HepG2 (cell line): ENCODE data around the gene MAP1LC3C. TPM values are rescaled to one million over a fixed set of nuclear protein-coding genes. Genes with fewer than 3 reads are reported as not detected.

ENCODE experiments used
- ATAC-seq: fragments of 200-7000 bp; cut with Tn5 transposase; 3 replicates; pipeline ENCODE4 v1.9.1; 2020; ENCODE audit warnings: mild to moderate bottlenecking, moderate library complexity
- BruUV-seq: library from RNA; stranded (reverse); fragments of 400-500 nt; replicated peaks from 2 replicates; lab custom pipeline; 2021; lab: Mats Ljungman, UMichigan
- CTCF ChIA-PET: fragments of 300-600 bp; formaldehyde crosslinking; extraction: SDS; loops from one replicate; lab custom pipeline; 2021; ENCODE audit warnings: low total read pairs, inconsistent platforms, low intra/inter-chr PET ratio; lab: Yijun Ruan, JAX
- POLR2A ChIA-PET: fragments of 350-600 bp; sonication (Branson Sonifier 250); formaldehyde crosslinking; loops from one replicate; lab custom pipeline; 2020; ENCODE audit warnings: antibody characterized with exemption, inconsistent platforms; lab: Yijun Ruan, JAX
- DNase-seq: peaks from one replicate; pipeline ENCODE4 v3.0.0-alpha.2; 2015; ENCODE audit warnings: low spot score
- FAIRE-seq: peaks from 3 replicates; lab custom pipeline; 2011; peaks lifted over from hg19 to GRCh38; lab: Jason Lieb, UNC
- H2AFZ ChIP-seq: one replicate; pipeline ENCODE4 v1.6.1; 2011; ENCODE audit warnings: low read length, inconsistent platforms
- H3K27ac ChIP-seq: fragments of 300-600 bp; 3 replicates; pipeline ENCODE4 v1.8.0; 2011; ENCODE audit warnings: mixed run types, mild to moderate bottlenecking, mixed read lengths, low read length, inconsistent platforms; ENCODE audit not compliant: insufficient read depth; ENCODE audit errors: extremely low read length
- H3K27me3 ChIP-seq, 2 experiments: fragments of 200-600 bp in 1 of 2; 2 replicates in 1 of 2; 3 replicates in 1 of 2; pipeline versions ENCODE4 v1.6.0 to v1.8.0; 2011; ENCODE audit warnings: low read length in 2 of 2, mild to moderate bottlenecking in 2 of 2, moderate library complexity in 2 of 2, inconsistent platforms in 1 of 2; ENCODE audit not compliant: insufficient read depth in 2 of 2, control insufficient read depth in 1 of 2
- H3K36me3 ChIP-seq, 2 experiments: fragments of 200-600 bp in 1 of 2; replicated peaks in 1 of 2; 2 replicates in 1 of 2; 3 replicates in 1 of 2; pipeline versions ENCODE4 v1.5.1 to v1.8.0; 2011; ENCODE audit warnings: low read length in 2 of 2, inconsistent platforms in 1 of 2; ENCODE audit not compliant: insufficient read depth in 2 of 2, control insufficient read depth in 1 of 2
- H3K4me1 ChIP-seq: 2 replicates; pipeline ENCODE4 v1.5.1; 2012; ENCODE audit warnings: low read length, inconsistent platforms; ENCODE audit not compliant: insufficient read depth
- H3K4me2 ChIP-seq: 2 replicates; pipeline ENCODE4 v1.6.0; 2011; ENCODE audit warnings: low read depth, low read length, inconsistent platforms
- H3K4me3 ChIP-seq, 3 experiments: fragments of 200-600 bp in 1 of 3; sonication (generic), shearing (Covaris generic) in 1 of 3; replicated peaks in 1 of 3; 2 replicates each; pipeline ENCODE4 v1.5.1; 2011 to 2016; ENCODE audit warnings: low read length in 3 of 3, inconsistent platforms in 2 of 3, low read depth in 2 of 3, mild to moderate bottlenecking in 2 of 3, control low read depth in 1 of 3, mixed read lengths in 1 of 3; ENCODE audit not compliant: insufficient read depth in 1 of 3
- H3K79me2 ChIP-seq: one replicate; pipeline ENCODE4 v1.6.1; 2011; ENCODE audit warnings: low read length, inconsistent platforms; ENCODE audit not compliant: insufficient read depth
- H3K9ac ChIP-seq: 2 replicates; pipeline ENCODE4 v1.6.0; 2011; ENCODE audit warnings: mild to moderate bottlenecking, low read depth, low read length, inconsistent platforms; ENCODE audit not compliant: insufficient read depth
- H3K9me3 ChIP-seq: 2 replicates; pipeline ENCODE4 v1.5.1; 2012; ENCODE audit warnings: mild to moderate bottlenecking, low read length
- H4K20me1 ChIP-seq: 2 replicates; pipeline ENCODE4 v1.6.0; 2011; ENCODE audit warnings: inconsistent platforms, mild to moderate bottlenecking, low read length, moderate library complexity; ENCODE audit not compliant: insufficient read depth
- ASH2L ChIP-seq: fragments of 300-600, 200-600 bp; sonication (generic); IDR thresholded peaks from 2 replicates; pipeline ENCODE4 v1.7.0; 2017; ENCODE audit warnings: low read depth, mild to moderate bottlenecking, moderate library complexity, mixed read lengths, low read length; ENCODE audit not compliant: insufficient read length
- BCL6 ChIP-seq: IDR thresholded peaks from 2 replicates; pipeline ENCODE4 v1.6.1; 2016; ENCODE audit warnings: missing genetic modification reagents, missing compliant biosample characterization
- CCAR2 ChIP-seq: fragments of 200-400 bp; formaldehyde crosslinking; optimal IDR thresholded peaks from 2 replicates; pipeline ENCODE3; 2018; ENCODE audit warnings: low read depth, mild to moderate bottlenecking, low read length, moderate library complexity
- GZF1 ChIP-seq: sonication (generic); formaldehyde crosslinking; IDR thresholded peaks from 2 replicates; pipeline ENCODE4 v1.5.1; 2020; ENCODE audit warnings: mild to moderate bottlenecking, missing genetic modification reagents
- JDP2 ChIP-seq: sonication (generic); formaldehyde crosslinking; IDR thresholded peaks from 2 replicates; pipeline ENCODE4 v1.8.1; 2022; ENCODE audit warnings: missing genetic modification reagents, borderline replicate concordance
- KLF9 ChIP-seq: IDR thresholded peaks from 2 replicates; pipeline ENCODE4 v1.6.1; 2016; ENCODE audit warnings: low read depth
- LBX2 ChIP-seq: sonication (generic); formaldehyde crosslinking; IDR thresholded peaks from 2 replicates; pipeline ENCODE4 v1.5.0; 2020; ENCODE audit warnings: missing genetic modification reagents, mild to moderate bottlenecking, borderline replicate concordance
- MNT ChIP-seq: fragments of 450-650 bp; IDR thresholded peaks from 2 replicates; pipeline ENCODE4 v1.6.1; 2016
- RXRA ChIP-seq: sonication (generic); formaldehyde crosslinking; IDR thresholded peaks from 2 replicates; pipeline ENCODE4 v1.5.1; 2020; ENCODE audit warnings: missing genetic modification reagents
- USF2 ChIP-seq, 2 experiments: sonication (generic) in 1 of 2; formaldehyde crosslinking in 1 of 2; IDR thresholded peaks; 2 replicates each; pipeline versions ENCODE4 v1.5.1 to v1.6.1; 2011 to 2020; ENCODE audit warnings: borderline replicate concordance in 1 of 2, low read depth in 1 of 2, low read length in 1 of 2, mild to moderate bottlenecking in 1 of 2, missing genetic modification reagents in 1 of 2, moderate library complexity in 1 of 2
- ZFP36L1 ChIP-seq: sonication (generic); formaldehyde crosslinking; IDR thresholded peaks from 2 replicates; pipeline ENCODE4 v1.8.0; 2022; ENCODE audit warnings: mild to moderate bottlenecking, missing genetic modification reagents, moderate library complexity
- ZNF17 ChIP-seq: sonication (generic); formaldehyde crosslinking; IDR thresholded peaks from 2 replicates; pipeline ENCODE4 v1.5.0; 2020; ENCODE audit warnings: mild to moderate bottlenecking, missing genetic modification reagents
- ZNF292 ChIP-seq: sonication (generic); formaldehyde crosslinking; IDR thresholded peaks from 2 replicates; pipeline ENCODE4 v1.8.1; 2022; ENCODE audit warnings: mild to moderate bottlenecking, low read depth, missing genetic modification reagents, borderline replicate concordance
- ZNF501 ChIP-seq: sonication (generic); formaldehyde crosslinking; IDR thresholded peaks from 2 replicates; pipeline ENCODE4 v1.5.1; 2020; ENCODE audit warnings: mild to moderate bottlenecking, moderate library complexity, missing genetic modification reagents
- ZNF512 ChIP-seq: sonication (generic); formaldehyde crosslinking; IDR thresholded peaks from 2 replicates; pipeline ENCODE4 v1.4.0; 2020; ENCODE audit warnings: mild to moderate bottlenecking, missing genetic modification reagents
- ZNF572 ChIP-seq: sonication (generic); formaldehyde crosslinking; IDR thresholded peaks from 2 replicates; pipeline ENCODE4 v1.5.1; 2020; ENCODE audit warnings: mild to moderate bottlenecking, missing genetic modification reagents
- ZNF703 ChIP-seq: sonication (generic); formaldehyde crosslinking; IDR thresholded peaks from 2 replicates; pipeline ENCODE4 v1.5.1; 2020; ENCODE audit warnings: missing genetic modification reagents, mild to moderate bottlenecking, moderate library complexity, borderline replicate concordance
- ZSCAN25 ChIP-seq: sonication (generic); formaldehyde crosslinking; IDR thresholded peaks from 2 replicates; pipeline ENCODE4 v1.8.0; 2022; ENCODE audit warnings: mild to moderate bottlenecking, missing genetic modification reagents
- WGBS: methylation state at CpG from one replicate; pipeline ENCODE4 v1.1.6; 2017; ENCODE audit warnings: low lambda C conversion rate; 5-methylcytosine and 5-hydroxymethylcytosine counted together
- in situ Hi-C: cut with HindIII; loops from 2 replicates; pipeline ENCODE4 v1.10.0; 2017; ENCODE audit warnings: low pct_unique_long_range_greater_than_20kb; ENCODE audit not compliant: extremely low pct_ligation_motif_present
- intact Hi-C: fragments of 100-400 bp; cut with micrococcal nuclease; formaldehyde crosslinking; loops from one replicate; pipeline ENCODE4 v1.10.0; 2022; ENCODE audit not compliant: unreplicated experiment
- polyA plus RNA-seq, 8 experiments: library from polyadenylated mRNA; depleted of rRNA in 3 of 8; stranded (reverse) in 7 of 8; unstranded in 1 of 8; fragments of >200 nt; fragmentation: Illumina TruSeq in 4 of 8; extraction: Trizol in 4 of 8; gene quantifications; 2 replicates each; pipeline versions ENCODE4 v1.2.1 to v1.2.3, GENCODE V29; 2011 to 2016; ENCODE audit warnings: low read depth in 4 of 8, missing spikeins in 1 of 8, mixed read lengths in 1 of 8; ENCODE audit not compliant: insufficient read depth in 1 of 8
- total RNA-seq, 5 experiments: library from RNA; depleted of rRNA; stranded (reverse); fragments of >200 nt; fragmentation: Illumina TruSeq; extraction: Trizol; gene quantifications; 2 replicates each; pipeline ENCODE4 v1.2.3, GENCODE V29; 2016; ENCODE audit warnings: low read depth in 1 of 5

MAP1LC3C gene
- total and polyA plus RNA-seq, 2 of the 13 experiments (the other 11 are each of a cell fraction or from before 2014, with no cell fraction given), result not detected

- Histone ChIP-seq H3K4me1 (peaks cover 14% of the 10 kb centered on the region), H3K9me3 (no peaks in the 10 kb centered on the region), H3K27me3 (no peaks in the 10 kb centered on the region; a peak in 1 of 5 replicates), H3K36me3 (no peaks in the 10 kb centered on the region), H3K4me2 (no peak overlapping the region), H3K9ac (no peak overlapping the region), H3K27ac (no peak overlapping the region), H3K79me2 (no peaks in the 10 kb centered on the region), H3K4me3 (no peak overlapping the region), H2AFZ (no peak overlapping the region), H4K20me1 (no peaks in the 10 kb centered on the region)
- no peak for DNase-seq
- intact Hi-C loops (no loop called here), in situ Hi-C loops (no loop called here)
- WGBS, result 22% methylated on average over 6 of the region's 6 CpGs
- BruUV-seq, result no TSS peak
- ChIA-PET POLR2A (interaction anchor here (0.7 to 1.4 kb wide), 2 partner anchors 12 to 14 kb away, joined by 3 to 4 read pairs; no protein-coding TSS in a partner anchor), CTCF (no interaction called here)
- no peak for TF ChIP-seq BCL6 (CRISPR knock-in tag)
- no peak for TF ChIP-seq GZF1
- no peak for TF ChIP-seq ZNF572 (CRISPR knock-in tag)
- no peak for TF ChIP-seq MNT
- no peak for TF ChIP-seq LBX2
- no peak for TF ChIP-seq ZNF703
- TF ChIP-seq ZNF501 (CRISPR knock-in tag), result no peak
- TF ChIP-seq ZFP36L1 (CRISPR knock-in tag), result no peak
- TF ChIP-seq USF2 (IDR thresholded peaks at IDR 0.05; ENCODE audit: low read depth, low read length), result no peak
- no peak for TF ChIP-seq USF2 (CRISPR knock-in tag; IDR thresholded peaks at IDR 0.05; ENCODE audit: borderline replicate concordance)
- TF ChIP-seq ZNF17 (CRISPR knock-in tag), result no peak
- TF ChIP-seq ZNF292 (CRISPR knock-in tag), result no peak
- no peak for TF ChIP-seq RXRA (CRISPR knock-in tag)
- no peak for TF ChIP-seq CCAR2
- no peak for TF ChIP-seq KLF9 (CRISPR knock-in tag)
- TF ChIP-seq ASH2L, result no peak
- no peak for TF ChIP-seq JDP2 (CRISPR knock-in tag)
- TF ChIP-seq ZSCAN25 (CRISPR knock-in tag), result no peak
- TF ChIP-seq ZNF512 (CRISPR knock-in tag), result no peak
- peak; percentile 42 for ATAC-seq
- FAIRE-seq, result no peak
These were observed 51.5 kb downstream of the MAP1LC3C start for GRCh38 chr1:241947354-241947753.
